AG09309 (cell line): ENCODE results near the gene RBM17.

Source experiments
- DNase-seq: peaks from one replicate; pipeline ENCODE4 v3.0.0-alpha.2; 2010; ENCODE audit warnings: low read depth
- H3K4me3 ChIP-seq: 2 replicates; pipeline ENCODE4 v1.5.1; 2011; ENCODE audit warnings: mild to moderate bottlenecking, low read depth, low read length, moderate library complexity; ENCODE audit not compliant: control insufficient read depth
- CTCF ChIP-seq: IDR thresholded peaks from 2 replicates; pipeline ENCODE4 v1.5.1; 2011; ENCODE audit warnings: mild to moderate bottlenecking, low read depth, low read length, inconsistent platforms; ENCODE audit not compliant: insufficient read depth, control insufficient read depth; ENCODE audit errors: missing control alignments

RBM17 gene

DNA sequence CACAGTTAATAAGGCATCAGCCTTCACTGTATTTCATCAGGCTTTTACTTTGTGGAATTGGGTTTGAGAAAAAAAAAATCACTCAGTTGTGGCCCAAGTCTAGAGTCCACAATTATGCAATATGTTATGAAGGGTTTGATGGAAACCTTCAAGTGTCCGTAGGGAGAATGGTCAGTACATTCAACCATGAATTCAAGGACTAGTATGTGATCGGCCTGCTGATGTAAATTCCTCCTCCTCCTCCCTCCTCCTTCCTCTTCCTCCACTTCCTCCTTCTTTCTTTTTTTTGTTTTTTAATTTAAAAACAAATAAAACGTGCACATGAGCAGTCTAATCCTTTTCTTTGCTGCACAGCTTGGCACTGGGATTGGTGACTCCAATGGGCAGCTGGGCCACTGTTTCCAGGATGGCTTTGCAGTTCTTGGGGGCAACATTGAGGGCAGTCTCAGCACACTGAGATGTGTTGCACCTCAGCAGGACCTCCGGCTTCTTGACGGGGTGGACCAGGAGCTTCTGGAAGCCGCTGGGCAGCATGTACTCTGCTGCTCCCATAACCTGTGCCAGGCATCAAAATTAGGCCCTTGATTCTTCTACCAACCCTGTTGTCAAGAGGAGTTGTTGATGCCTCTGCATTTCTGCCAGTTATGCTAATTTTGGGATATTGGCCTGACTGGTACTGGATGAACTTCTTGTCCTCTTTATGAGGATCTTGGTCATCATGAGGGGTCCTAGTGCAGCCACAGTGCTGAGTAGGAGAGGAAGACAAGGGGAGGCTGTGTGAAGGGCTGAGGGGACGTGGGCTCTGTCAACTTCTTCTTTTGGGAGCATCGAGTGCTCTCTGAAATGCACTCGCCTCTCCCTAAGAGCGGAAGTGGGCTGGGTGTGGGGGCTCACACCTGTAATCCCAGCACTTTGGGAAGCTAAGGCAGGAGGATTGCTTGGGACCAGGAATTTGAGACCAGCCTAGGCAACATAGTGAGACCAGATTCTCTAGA is 17.4 kb upstream of the RBM17 start:
- no peak for TF ChIP-seq CTCF
- H3K4me3 ChIP-seq, result no peak overlapping the region
- DNase-seq, result no peak

DNA sequence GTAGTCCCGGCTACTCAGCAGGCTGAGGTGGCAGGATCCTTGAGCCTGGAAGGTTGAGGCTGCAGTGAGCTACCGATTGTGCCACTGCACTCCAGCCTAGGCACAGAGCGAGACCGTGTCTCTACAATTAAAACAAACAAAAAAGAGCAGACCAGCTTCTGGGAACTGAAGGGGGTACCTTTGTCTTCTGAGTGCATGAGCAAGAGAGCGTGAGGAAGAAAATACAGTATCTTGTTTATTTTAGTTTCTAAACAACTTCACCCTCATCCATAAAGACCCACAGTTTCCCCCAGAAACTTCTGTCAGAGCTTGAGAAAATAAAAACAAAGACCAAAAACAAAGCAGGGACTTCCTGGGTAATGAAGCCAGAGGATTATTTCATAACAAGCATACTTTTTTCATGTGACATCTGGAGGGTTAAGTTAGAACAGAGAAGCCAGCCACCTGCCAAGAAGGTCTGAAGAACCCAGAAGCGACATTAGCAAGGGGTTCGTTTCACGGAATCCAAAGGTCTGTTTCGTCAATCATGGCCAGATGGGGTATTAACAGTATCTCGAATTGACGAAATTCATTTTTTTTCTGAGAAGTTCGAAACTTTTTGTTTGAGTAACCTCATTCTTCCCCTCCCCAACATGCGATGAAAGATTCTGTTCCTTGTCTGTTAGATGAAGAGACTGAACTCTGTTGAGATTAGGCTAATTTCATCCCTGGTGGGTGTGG is 16.5 kb upstream of the RBM17 start:
- no peak for TF ChIP-seq CTCF
- H3K4me3 ChIP-seq, result no peak overlapping the region
- DNase-seq, result no peak

DNA sequence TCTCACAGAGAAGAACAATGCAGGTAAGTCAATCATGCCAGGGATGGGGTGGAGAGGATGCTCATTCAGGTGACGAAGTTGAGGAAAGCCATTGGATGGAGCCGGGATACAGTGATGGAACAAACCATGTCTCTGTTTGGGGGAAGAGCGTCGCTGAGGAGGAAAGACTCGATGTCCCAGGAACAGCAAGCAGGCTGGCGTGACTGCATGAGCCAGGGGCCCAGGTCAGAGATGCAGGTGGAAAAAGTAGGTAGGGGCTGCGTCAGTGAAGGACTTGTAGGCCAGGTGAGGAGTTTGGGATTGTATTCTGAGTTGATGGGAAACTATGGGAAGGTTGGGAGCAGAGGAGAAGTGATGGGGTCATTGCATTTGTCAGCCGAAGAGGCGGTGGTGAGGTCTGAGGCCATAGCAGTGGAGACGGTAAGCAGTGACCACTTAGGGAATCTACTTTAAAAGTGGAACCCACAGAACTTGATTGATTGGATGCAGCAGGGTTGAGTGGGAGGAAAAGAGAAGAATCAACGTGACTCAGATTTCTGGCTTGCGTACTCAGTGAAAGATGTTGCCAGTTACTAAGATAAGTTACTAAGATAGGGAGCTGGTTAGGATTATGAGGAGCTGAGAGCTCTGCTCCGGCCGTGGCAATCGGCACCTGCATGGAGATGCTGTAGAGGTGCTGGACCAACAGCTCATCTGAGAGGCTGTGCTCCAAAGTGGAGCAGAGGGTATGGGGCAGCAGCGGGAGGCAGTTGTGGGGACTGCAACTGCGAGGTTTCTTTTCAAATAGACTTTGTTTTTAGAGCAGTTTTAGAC is 14.1 kb upstream of the RBM17 start:
- DNase-seq, result no peak
- no peak for TF ChIP-seq CTCF
- no peak overlapping the region for H3K4me3 ChIP-seq

DNA sequence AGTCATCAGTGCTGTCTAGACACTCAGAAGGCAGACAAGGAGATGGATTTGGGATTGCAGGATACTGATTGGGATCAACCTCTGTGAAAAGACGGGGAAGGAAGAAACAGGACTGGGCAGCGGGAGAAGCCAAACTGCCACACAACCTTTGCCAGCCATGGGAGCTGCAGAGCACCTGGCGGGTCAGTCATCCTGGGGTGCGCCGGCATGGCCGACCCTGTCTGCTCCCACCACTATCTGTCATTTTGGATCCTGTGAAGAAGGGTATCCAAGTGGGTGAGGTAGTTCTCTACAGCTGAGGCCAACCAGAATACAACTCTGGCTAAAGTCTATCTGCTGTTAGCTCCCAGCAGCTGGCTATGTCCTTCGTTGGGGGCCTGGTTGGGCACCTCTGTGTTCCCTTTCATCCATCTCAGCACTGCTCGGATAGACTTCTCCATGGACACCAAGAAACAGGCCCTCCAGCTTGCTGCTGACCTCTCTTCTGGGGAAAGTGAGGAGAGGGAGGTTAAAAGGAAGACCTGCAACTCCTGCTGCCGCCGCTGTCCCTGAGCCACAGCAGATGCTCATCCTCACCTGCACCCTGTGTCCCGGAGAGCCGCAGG is 11.7 kb upstream of the RBM17 start:
- no peak for DNase-seq
- H3K4me3 ChIP-seq, result no peak overlapping the region
- no peak for TF ChIP-seq CTCF

DNA sequence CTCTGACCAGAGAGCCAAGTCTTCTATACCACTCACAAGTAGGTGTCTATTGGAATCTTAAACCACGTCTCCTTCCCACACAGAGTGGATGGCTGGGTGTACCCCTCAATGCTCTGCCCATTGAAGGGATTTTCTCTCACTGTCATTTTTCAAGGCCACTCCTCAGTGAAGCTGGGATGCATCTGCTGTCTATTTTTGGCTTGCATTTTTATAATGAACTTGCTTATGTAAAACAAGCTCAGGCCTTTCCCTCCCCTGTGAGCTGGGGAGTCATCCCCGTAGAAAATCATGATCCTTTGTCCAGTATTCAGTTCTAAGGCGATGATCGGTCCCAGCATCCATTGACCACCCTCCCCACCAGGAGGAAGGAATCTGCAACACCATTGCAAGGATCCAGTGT is 9.8 kb upstream of the RBM17 start:
- no peak overlapping the region for H3K4me3 ChIP-seq
- DNase-seq, result no peak
- TF ChIP-seq CTCF, result no peak

DNA sequence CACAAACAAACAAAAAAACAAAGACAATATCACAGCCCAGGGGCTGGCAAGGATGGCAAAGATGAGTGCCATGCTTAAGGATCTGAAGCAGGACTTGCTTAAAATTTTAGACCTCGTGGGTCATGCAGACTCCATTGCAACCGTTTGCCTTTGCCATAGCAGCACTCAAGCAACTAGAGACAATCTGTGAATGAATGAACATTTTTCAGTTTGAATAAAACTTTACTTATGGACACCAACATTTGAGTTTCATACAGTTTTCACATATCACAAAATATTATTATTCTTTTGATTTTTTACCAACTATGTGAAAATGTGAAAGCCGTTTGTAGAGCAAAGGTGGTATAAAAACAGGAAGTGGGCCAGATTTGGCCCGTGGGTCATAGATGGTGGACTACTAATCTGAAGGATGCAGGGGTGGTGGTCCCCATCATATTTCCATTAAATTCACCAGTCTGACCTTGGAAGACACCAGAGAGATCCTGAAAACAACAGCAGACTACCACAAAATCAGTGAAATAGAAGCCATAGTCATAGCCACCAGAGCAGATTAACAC is 8.3 kb upstream of the RBM17 start:
- no peak for TF ChIP-seq CTCF
- no peak for DNase-seq
- no peak overlapping the region for H3K4me3 ChIP-seq
